GM03348 (cell line): ENCODE measurements around the gene OLR1.
"Not testable (repeated sequence)": the region's sequence is repeated elsewhere in the genome, so short reads cannot be mapped to it uniquely, and the experiment has no call there.

Experiments
- DNase-seq: peaks from one replicate; pipeline ENCODE4 v3.0.0; 2012; ENCODE audit warnings: low spot score

Gene OLR1

GRCh38 chr12:10190558-10191388 lies 18.8 kb upstream of the OLR1 start:
- DNase-seq: peak; percentile 79

- peak; percentile 48 for DNase-seq
Observed at GRCh38 chr12:10189653-10190052, 17.7 kb upstream of the OLR1 start.

- DNase-seq: not testable (repeated sequence)
Observed at GRCh38 chr12:10186958-10187357, 15.0 kb upstream of the OLR1 start.

DNA sequence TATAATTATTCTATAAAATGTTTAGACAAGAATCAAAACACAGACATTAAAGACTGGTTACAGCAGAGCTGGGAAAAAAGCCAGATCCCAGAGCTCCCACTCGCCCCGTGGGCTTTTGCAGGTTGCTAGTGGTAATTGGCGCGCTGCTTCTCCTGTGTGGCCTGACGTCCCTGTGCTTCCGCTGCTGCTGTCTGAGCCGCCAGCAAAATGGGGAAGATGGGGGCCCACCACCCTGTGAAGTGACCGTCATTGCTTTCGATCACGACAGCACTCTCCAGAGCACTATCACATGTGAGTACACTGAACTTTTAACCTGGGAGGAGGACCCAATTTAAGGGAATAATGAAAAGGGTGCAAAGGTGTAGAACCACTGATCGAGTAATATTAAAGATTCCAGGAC lies 14.4 kb upstream of the OLR1 start:
- no peak for DNase-seq

- peak; percentile 64 for DNase-seq
Observed at GRCh38 chr12:10184261-10184843, 12.4 kb upstream of the OLR1 start.

DNA sequence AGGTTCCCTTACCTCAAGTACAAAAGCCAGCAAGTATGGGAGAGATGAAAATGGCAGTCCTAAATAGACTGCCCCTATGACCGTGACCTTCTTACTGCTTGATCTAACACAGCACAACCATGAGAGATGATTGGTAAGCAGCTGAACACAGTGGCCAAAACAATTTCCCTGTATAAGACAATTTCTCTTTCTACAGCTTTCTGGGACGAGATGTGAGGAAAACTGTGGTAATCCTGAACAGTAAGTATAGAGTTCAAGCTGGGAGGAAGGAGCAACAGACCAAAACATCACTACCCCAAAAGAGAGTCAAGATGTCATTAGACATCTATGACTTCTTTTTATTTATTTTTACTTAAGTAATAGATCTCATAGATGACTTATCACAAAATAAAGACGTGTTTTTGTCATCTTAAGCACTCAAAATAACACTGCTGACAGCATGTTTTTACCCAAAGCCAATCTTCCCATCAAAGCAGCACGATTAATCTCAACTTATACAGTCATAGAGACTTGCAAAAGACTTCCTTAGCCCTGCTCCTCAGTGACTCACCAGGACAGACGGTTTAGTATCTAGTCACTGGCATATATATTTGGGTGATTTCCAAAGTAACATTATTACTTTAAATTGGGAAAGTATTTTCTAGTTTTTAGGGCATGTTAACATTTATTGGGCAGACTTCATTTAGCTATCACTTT lies 10.6 kb upstream of the OLR1 start:
- DNase-seq: peak; percentile 66

GRCh38 chr12:10179776-10180181 lies 7.8 kb upstream of the OLR1 start:
- DNase-seq: no peak

DNA sequence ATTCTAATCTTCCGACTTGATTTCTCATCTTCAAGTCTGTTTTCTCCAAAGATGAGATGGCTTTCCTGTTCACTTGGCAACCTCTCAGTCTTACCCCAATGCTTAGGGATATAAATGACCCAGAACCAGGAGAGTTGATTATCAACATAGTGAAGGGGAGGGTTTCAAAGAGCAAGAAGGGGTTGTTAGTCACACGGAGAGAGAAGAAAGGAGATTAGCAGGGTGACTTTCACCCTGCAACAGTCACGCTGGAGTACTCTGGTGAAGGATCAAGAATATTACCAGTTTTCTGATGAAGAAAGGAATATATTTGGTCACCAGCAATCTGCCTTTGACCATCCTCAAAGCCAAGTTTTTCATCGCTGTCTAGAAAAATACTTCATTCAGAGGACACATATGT lies 6.9 kb upstream of the OLR1 start, which contains the start of gene TMEM52B:
Gene TMEM52B, plus strand, starts transcription at position 212 of the 400 bp plus-strand sequence. CDS start 543 bp downstream, outside the sequence.
- DNase-seq: no peak

- no peak for DNase-seq
Observed at GRCh38 chr12:10175846-10176636, 4.1 kb upstream of the OLR1 start.

DNA sequence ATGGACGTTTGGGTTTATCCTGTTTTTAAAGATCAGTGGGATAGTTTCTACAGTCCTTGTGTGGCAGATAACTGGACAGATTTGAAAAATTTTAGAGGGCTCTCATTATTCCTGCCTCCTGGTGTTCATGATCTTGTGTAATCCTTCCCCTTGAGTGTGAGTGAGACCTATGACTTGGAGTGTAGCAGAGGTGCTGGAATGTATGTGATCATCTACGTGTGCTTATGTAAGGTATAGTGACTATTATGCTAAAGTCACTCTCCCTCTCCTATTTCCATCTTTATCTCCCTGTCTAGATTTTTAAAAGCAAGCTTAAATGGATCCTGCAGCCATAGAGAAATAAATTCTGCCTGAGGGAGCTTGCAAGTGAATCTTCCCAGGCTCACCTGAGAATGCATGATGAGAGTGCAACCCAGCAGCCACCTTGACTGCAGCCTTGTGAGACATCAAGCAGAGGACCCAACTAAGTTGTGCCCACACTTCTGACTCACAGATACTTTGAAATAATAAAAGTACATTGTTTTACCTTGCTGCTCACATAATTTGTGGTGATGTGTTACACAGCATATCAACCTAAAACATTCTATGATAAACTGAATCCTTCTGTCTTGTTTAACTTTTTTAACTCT lies 3.2 kb upstream of the OLR1 start:
- no peak for DNase-seq

DNA sequence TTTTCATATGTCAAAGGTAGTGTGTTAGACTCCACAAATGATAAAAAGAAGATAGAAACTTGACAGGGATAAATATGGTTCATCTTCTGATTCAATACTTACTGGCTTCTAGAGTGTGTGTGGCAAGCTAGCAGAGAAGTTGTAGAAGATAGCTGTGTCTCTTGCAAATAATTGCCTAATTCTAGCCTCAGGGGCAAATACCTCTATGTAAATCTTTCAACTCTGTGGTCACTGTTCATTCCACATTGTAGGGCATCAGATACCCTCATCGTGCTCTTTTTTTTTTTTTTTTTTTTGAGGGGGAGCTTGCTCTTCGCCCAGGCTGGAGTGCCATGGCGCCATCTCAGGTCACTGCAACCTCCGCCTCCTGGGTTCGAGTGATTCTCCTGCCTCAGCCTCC lies 1.7 kb downstream of the OLR1 start:
- peak; percentile 44 for DNase-seq

DNA sequence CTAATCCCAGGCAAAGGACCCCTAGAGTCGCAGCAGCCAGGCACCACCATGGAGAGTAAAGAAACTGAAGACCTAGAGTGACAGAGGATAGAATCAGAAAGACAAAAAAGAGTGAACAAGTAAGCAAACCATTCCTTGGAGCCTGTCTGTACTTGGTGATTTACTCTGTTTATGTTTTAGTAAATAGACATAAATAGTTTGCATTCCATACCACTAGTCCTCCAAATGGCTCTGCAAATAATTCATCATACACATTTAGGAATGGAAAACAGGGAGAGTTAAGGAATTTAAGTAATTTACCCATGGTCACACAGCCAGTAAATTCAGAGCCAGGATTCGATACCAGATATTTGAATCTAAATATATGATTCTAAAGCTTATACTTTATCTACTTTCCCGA lies 2.8 kb downstream of the OLR1 start:
- peak; percentile 20 for DNase-seq

DNA sequence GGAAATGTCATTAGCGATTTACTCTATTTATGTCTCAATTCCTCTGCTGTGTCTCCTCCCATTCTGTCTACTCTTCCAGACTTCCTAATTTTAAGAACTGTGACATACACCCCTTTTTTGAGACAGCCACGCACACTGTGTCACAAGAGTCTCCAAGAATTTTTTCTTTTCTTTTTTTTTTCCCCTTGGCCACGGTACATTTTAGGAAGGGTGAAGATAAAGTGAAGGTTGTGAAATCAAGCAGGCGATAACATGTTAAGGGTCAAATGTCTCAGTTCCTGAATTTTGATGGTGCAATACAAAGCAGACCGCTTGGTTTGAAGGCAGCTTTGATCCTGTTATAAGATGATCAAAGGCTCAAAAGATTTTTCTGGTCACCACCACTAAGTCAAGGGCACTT lies 4.3 kb downstream of the OLR1 start:
- no peak for DNase-seq

DNA sequence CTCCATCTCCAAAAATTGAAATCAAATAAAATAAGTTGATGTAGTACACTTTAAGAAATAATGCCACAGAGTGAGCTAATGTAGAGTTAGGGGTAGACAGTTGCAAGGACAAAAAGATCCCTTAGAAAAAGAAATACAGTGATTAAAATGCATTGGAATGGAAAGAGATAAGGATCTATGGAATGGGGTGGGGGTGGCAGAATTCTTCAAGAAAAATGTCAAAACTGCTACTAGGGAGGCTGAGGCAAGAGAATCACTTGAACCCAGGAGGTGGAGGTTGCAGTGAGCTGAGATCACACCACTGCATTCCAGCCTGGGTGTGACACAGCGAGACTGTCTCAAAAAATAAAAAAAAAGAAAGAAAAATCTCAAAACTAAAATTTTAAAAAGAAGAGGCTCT lies 6.5 kb downstream of the OLR1 start:
- DNase-seq: no peak

DNA sequence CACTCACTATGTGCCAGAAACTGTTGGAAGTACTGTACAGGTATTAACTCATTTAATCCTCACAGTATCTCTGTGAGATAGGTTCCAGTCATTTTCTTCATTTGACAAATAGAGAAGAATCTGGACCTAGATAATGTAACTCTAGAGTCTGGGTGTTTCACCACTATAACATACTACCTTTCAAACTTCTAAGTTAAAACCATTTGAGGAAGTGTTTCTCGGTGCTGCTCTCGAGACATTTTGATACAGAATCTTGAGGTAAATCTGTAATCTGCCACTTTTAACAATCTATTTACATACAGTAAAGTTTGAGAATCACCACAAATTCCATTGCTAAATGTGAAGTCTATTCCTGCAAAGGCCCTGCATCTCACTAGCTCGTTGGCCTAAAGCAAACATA lies 8.8 kb downstream of the OLR1 start:
- DNase-seq: no peak

DNA sequence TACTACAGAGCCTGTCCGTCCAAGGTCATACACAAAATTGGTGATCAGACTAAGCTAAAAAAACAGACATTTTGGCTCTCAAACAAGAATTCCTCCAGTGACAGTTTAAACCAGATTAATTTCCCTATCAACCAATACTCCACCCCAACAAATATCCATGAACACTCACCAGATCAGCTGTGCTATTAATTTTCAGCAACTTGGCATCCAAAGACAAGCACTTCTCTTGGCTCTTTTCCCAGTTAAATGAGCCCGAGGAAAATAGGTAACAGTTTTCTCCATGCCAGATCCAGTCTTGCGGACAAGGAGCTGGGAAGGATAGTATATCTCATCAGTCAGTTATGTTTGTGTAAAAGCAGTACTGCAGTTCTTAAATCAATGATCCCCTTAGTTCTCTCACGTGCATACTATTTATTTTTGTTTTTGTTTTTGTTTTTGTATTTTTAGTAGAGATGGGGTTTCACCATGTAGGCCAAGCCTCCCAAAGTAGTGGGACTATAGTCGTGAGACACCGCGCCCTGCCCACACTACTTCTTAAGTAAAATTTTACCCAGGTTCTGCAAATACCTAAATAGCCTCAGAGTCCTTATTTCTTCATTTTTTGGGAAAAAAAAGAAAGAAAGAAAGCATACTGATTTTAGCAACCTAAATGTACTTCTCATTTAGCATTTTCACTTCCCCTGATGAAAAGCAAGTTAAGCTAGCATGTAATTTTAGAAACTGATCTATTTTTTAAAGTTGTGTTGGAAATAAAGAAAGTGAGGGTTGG lies 11.1 kb downstream of the OLR1 start:
- DNase-seq: no peak

GRCh38 chr12:10159280-10159679 lies 12.7 kb downstream of the OLR1 start:
- DNase-seq: no peak

DNA sequence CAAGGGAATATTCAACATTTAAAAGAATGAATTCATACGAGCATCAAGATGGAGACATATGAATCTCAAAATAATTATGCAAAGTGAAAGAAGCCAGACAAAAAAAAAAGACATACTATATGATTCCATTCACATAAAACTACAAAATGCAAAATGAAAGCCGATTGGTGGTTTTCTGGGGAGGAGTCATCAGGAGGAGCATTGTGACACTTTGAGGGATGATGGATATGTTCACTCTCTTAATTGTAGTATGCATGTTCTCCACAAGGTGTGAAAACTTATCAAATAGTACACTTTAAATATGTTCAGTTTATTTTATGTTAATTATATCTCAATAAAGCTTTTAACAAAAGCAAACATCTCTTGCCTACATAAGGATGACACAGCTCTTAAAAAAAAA lies 13.5 kb downstream of the OLR1 start:
- DNase-seq: no peak

GRCh38 chr12:10155966-10156365 lies 16.0 kb downstream of the OLR1 start:
- no peak for DNase-seq

DNA sequence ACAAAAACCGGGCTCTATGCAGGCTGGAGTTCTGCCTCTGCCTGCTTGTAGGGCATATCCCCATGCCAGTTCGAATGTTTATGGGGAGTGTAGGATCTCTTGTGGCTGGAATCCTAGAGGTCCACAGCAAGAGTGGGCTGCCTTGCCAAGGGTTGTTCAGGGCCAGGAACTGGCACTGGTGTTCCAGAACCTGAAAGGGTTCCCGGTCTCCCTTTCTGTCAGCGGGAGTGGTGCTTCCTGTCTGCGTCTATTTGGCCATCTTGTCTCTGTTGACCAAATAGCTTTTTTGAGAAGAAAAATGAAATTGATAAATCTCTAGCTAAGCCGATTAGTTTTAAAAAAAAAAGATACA lies 17.8 kb downstream of the OLR1 start:
- no peak for DNase-seq
